K562 (cell line): ENCODE measurements around the gene POC5. TPM values are rescaled to one million over a fixed set of nuclear protein-coding genes. Genes with fewer than 3 reads are reported as not detected.

ENCODE experiments used
- ASH1L ChIP-seq: fragments of 450-650 bp; IDR thresholded peaks from 2 replicates; pipeline ENCODE4 v1.6.1; 2018; ENCODE audit warnings: borderline replicate concordance, mild to moderate bottlenecking, low read depth; ENCODE audit not compliant: partially characterized antibody
- CBFA2T2 ChIP-seq: fragments of 450-650 bp; conservative IDR thresholded peaks from 2 replicates; pipeline ENCODE4 v1.6.1; 2017; ENCODE audit warnings: mild to moderate bottlenecking
- GATA2 ChIP-seq: sonication (generic); formaldehyde crosslinking; IDR thresholded peaks from 2 replicates; pipeline ENCODE4 v1.4.0; 2020; ENCODE audit warnings: mild to moderate bottlenecking, missing genetic modification reagents
- GTF2E2 ChIP-seq: fragments of 200-800 bp; sonication (Bioruptor generic); IDR thresholded peaks from 2 replicates; pipeline ENCODE4 v1.6.1; 2016; ENCODE audit warnings: missing genetic modification characterization, missing compliant biosample characterization
- MIER1 ChIP-seq: fragments of 450-650 bp; IDR thresholded peaks from 2 replicates; pipeline ENCODE4 v1.6.1; 2016; ENCODE audit warnings: antibody characterized with exemption, mild to moderate bottlenecking, low read depth
- PBX2 ChIP-seq, 2 experiments: IDR thresholded peaks in 1 of 2; conservative IDR thresholded peaks in 1 of 2; 2 replicates each; pipeline ENCODE4 v1.6.1; 2016; ENCODE audit warnings: low read depth in 2 of 2, mild to moderate bottlenecking in 1 of 2, missing compliant biosample characterization in 1 of 2, missing genetic modification characterization in 1 of 2, moderate library complexity in 1 of 2
- TBL1XR1 ChIP-seq, 2 experiments: IDR thresholded peaks; 2 replicates each; pipeline ENCODE4 v1.6.1; 2012; ENCODE audit warnings: improper control_type of control experiment in 2 of 2, low read length in 2 of 2, mild to moderate bottlenecking in 1 of 2
- USF2 ChIP-seq: sonication (generic); formaldehyde crosslinking; IDR thresholded peaks from 2 replicates; pipeline ENCODE4 v1.5.0; 2020; ENCODE audit warnings: missing genetic modification reagents
- polyA plus RNA-seq, 8 experiments: library from polyadenylated mRNA; depleted of rRNA in 4 of 8; stranded (reverse) in 5 of 8; unstranded in 3 of 8; fragments of >200 nt; fragmentation: Nextera tagmentation in 2 of 8; fragmentation: Illumina TruSeq in 1 of 8; extraction: Ambion mirVana in 2 of 8; extraction: Trizol in 1 of 8; gene quantifications; 2 replicates each; pipeline versions ENCODE4 v1.2.1 to v1.2.3, GENCODE V29; 2011 to 2014; ENCODE audit warnings: inconsistent platforms in 1 of 8, missing spikeins in 1 of 8
- total RNA-seq, 7 experiments: library from RNA; depleted of rRNA in 6 of 7; stranded (reverse); fragments of >200 nt in 6 of 7; fragmentation: Illumina TruSeq in 2 of 7; extraction: Trizol in 2 of 7; gene quantifications; 2 replicates each; pipeline versions ENCODE4 v1.2.1 to v1.2.3, GENCODE V29; 2011 to 2021; ENCODE audit warnings: low replicate concordance in 1 of 7

POC5 gene
- total and polyA plus RNA-seq, 9 of the 15 experiments (the other 6 are each of a cell fraction or from before 2014, with no cell fraction given): 14.5 to 38.2 (median 27.0) TPM

GRCh38 chr5:75720882-75721281 is 3.6 kb upstream of the POC5 start (continued):
- TF ChIP-seq GATA2 (CRISPR knock-in tag) (no peak), GTF2E2 (tag) (no peak), PBX2 (CRISPR knock-in tag; IDR thresholded peaks at IDR 0.05; ENCODE audit: low read depth) (no peak), PBX2 (tag; conservative IDR thresholded peaks at IDR 0.05; ENCODE audit: low read depth) (no peak), ASH1L (no peak), CBFA2T2 (no peak), MIER1 (no peak), TBL1XR1 (IDR thresholded peaks at IDR 0.05; ENCODE audit: low read length in 2 of 2) (no peak), USF2 (no peak)
